ENCODE results near the gene KRT10. TPM values are rescaled to one million over a fixed set of nuclear protein-coding genes. Genes with fewer than 3 reads are reported as not detected.

KRT10 gene
- total and polyA plus RNA-seq, 2 experiments from 2014 or later, result 9.6 to 123 TPM

DNA sequence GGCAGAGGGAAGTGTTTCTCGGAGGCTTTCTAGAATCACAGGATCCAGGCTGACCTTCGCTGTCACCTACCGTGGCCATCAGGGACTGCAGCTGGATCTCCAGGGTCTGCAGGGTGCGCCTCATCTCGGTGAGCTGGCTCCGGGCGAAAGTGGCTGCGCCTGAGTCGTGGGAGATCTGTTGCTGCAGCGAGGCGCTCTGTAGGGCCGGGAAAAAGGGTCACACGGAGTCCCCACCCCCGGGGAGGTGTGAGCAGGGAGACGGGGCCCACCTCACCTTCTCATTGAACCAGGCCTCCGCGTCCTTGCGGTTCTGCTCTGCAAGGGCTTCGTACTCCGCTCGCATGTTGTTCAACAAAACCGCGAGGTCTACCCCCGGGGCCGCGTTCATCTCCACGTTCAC is 25.6 kb downstream of the KRT10 start:
- H4K20me1 ChIP-seq (replicated peaks; ENCODE audit: insufficient read depth), result no peaks in the 10 kb centered on the region
- no peak overlapping the region for H3K4me2 ChIP-seq
- Mint-ChIP-seq H3K9me3 (no peaks in the 10 kb centered on the region), H3K36me3 (ENCODE audit: low read depth) (no peaks in the 10 kb centered on the region), H3K4me3 (no peak overlapping the region), H3K4me1 (peaks cover 3% of the 10 kb centered on the region; the same call in 1 of the 3 replicates), H3K27me3 (ENCODE audit: insufficient read depth, low read depth, poor library complexity) (peaks cover 5% of the 10 kb centered on the region), H3K27ac (no peak overlapping the region)
- 0 out of 2 replicates have a peak, but pooled peaks cover 3% of the 10 kb centered on the region for H3K27me3 ChIP-seq (ENCODE audit: insufficient read depth)
- DNase-seq (ENCODE audit: low spot score), result peak; percentile 37
- H3K4me3 ChIP-seq, result no peak overlapping the region
- ATAC-seq, result peak; percentile 84
- H3K4me1 ChIP-seq (ENCODE audit: insufficient read depth), result no peaks in the 10 kb centered on the region
- no peaks in the 10 kb centered on the region for H3F3A ChIP-seq (replicated peaks; ENCODE audit: low read depth)
- H2AFZ ChIP-seq, result peak overlapping the region; percentile 28; the same call in 1 of the 2 replicates
- H3K27ac ChIP-seq (ENCODE audit: low read depth), result no peak overlapping the region
- no peaks in the 10 kb centered on the region for H3K79me2 ChIP-seq (replicated peaks; ENCODE audit: insufficient read depth)
- no peaks in the 10 kb centered on the region for H3K36me3 ChIP-seq (ENCODE audit: insufficient read depth)
- H3K9me2 ChIP-seq (ENCODE audit: insufficient read depth), result no peaks in the 10 kb centered on the region
- TF ChIP-seq STAT1 (IDR thresholded peaks at IDR 0.05; ENCODE audit: unreplicated experiment) (no peak), ZNF331 (CRISPR knock-in tag; IDR thresholded peaks at IDR 0.05; ENCODE audit: low read depth) (no peak), POLR2AphosphoS5 (IDR thresholded peaks at IDR 0.05; ENCODE audit: low read depth) (no peak), JUNB (IDR thresholded peaks at IDR 0.05; ENCODE audit: unreplicated experiment) (no peak)
- TF ChIP-seq, protein P1, sequence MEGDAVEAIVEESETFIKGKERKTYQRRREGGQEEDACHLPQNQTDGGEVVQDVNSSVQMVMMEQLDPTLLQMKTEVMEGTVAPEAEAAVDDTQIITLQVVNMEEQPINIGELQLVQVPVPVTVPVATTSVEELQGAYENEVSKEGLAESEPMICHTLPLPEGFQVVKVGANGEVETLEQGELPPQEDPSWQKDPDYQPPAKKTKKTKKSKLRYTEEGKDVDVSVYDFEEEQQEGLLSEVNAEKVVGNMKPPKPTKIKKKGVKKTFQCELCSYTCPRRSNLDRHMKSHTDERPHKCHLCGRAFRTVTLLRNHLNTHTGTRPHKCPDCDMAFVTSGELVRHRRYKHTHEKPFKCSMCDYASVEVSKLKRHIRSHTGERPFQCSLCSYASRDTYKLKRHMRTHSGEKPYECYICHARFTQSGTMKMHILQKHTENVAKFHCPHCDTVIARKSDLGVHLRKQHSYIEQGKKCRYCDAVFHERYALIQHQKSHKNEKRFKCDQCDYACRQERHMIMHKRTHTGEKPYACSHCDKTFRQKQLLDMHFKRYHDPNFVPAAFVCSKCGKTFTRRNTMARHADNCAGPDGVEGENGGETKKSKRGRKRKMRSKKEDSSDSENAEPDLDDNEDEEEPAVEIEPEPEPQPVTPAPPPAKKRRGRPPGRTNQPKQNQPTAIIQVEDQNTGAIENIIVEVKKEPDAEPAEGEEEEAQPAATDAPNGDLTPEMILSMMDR (conservative IDR thresholded peaks at IDR 0.05; ENCODE audit: low read depth in 2 of 2), result peak in 1 of 2 experiments; percentile 29; a peak in 2 of 4 replicates
- TF ChIP-seq, protein P2, sequence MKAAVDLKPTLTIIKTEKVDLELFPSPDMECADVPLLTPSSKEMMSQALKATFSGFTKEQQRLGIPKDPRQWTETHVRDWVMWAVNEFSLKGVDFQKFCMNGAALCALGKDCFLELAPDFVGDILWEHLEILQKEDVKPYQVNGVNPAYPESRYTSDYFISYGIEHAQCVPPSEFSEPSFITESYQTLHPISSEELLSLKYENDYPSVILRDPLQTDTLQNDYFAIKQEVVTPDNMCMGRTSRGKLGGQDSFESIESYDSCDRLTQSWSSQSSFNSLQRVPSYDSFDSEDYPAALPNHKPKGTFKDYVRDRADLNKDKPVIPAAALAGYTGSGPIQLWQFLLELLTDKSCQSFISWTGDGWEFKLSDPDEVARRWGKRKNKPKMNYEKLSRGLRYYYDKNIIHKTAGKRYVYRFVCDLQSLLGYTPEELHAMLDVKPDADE (IDR thresholded peaks at IDR 0.05), result no peak

DNA sequence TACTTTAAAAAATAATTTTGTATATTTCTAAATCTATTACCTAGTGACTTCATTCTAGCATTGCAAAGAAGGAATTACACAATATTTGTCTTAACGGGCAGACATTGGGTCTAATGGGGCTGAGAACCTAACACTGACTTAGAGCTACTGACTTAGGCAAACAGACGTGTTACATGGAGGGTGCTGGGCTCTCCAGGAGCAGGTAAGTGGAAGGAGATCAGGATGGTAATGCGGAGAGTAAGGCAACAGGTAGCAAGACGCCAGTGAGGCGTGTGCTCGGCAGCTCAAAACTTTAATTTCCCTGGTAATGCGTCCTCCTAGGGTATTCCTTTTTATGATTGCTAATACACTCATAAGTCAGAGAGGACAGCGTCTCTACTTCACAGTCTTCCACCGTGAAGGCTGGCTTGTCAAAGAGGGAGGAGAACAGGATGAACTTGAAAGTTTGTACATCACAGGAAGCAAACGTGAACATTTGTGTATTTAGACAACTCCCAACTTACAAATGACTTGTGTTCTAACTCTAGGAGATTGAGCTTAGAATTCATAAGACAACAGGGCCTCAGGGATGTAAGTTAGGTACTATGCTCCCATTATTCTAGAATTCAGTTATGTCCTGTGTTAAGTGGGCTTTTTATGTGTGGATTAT is 27.3 kb downstream of the KRT10 start:
- H3K27me3 ChIP-seq (ENCODE audit: insufficient read depth), result no peaks in the 10 kb centered on the region
- peaks cover 5% of the 10 kb centered on the region for H3K27me3 Mint-ChIP-seq (ENCODE audit: insufficient read depth, low read depth, poor library complexity)
- no peaks in the 10 kb centered on the region for H3K79me2 ChIP-seq (replicated peaks; ENCODE audit: insufficient read depth)
- no peaks in the 10 kb centered on the region for H3K36me3 Mint-ChIP-seq (ENCODE audit: low read depth)
- H3K4me2 ChIP-seq, result no peak overlapping the region
- no peak overlapping the region for H3K4me3 ChIP-seq
- H3K4me1 ChIP-seq (ENCODE audit: insufficient read depth), result no peaks in the 10 kb centered on the region
- no peak for DNase-seq (ENCODE audit: low spot score)
- no peak for ATAC-seq
- no peaks in the 10 kb centered on the region for H3K36me3 ChIP-seq (ENCODE audit: insufficient read depth)
- H3K27ac ChIP-seq (ENCODE audit: low read depth), result no peak overlapping the region
- H3K4me1 Mint-ChIP-seq, result peaks cover 3% of the 10 kb centered on the region; the same call in 1 of the 3 replicates
- no peak overlapping the region for H3K4me3 Mint-ChIP-seq
- H4K20me1 ChIP-seq (replicated peaks; ENCODE audit: insufficient read depth), result no peaks in the 10 kb centered on the region
- no peak overlapping the region for H2AFZ ChIP-seq
- H3F3A ChIP-seq (replicated peaks; ENCODE audit: low read depth), result no peaks in the 10 kb centered on the region
- H3K9me2 ChIP-seq (ENCODE audit: insufficient read depth), result no peaks in the 10 kb centered on the region
- no peak overlapping the region for H3K27ac Mint-ChIP-seq
- H3K9me3 Mint-ChIP-seq, result no peaks in the 10 kb centered on the region
- no peak for TF ChIP-seq NANOG (IDR thresholded peaks at IDR 0.05; ENCODE audit: borderline replicate concordance)
- TF ChIP-seq CREB1 (CRISPR knock-in tag; IDR thresholded peaks at IDR 0.05; ENCODE audit: low read depth), result no peak
- no peak for TF ChIP-seq EZH2phosphoT487 (IDR thresholded peaks at IDR 0.05; ENCODE audit: unreplicated experiment)
- TF ChIP-seq POLR2AphosphoS5 (IDR thresholded peaks at IDR 0.05; ENCODE audit: low read depth), result no peak
- no peak for TF ChIP-seq EZH2 (IDR thresholded peaks at IDR 0.05; ENCODE audit: low read depth, unreplicated experiment)
- no peak for TF ChIP-seq STAT1 (IDR thresholded peaks at IDR 0.05; ENCODE audit: unreplicated experiment)
- TF ChIP-seq, protein P3, sequence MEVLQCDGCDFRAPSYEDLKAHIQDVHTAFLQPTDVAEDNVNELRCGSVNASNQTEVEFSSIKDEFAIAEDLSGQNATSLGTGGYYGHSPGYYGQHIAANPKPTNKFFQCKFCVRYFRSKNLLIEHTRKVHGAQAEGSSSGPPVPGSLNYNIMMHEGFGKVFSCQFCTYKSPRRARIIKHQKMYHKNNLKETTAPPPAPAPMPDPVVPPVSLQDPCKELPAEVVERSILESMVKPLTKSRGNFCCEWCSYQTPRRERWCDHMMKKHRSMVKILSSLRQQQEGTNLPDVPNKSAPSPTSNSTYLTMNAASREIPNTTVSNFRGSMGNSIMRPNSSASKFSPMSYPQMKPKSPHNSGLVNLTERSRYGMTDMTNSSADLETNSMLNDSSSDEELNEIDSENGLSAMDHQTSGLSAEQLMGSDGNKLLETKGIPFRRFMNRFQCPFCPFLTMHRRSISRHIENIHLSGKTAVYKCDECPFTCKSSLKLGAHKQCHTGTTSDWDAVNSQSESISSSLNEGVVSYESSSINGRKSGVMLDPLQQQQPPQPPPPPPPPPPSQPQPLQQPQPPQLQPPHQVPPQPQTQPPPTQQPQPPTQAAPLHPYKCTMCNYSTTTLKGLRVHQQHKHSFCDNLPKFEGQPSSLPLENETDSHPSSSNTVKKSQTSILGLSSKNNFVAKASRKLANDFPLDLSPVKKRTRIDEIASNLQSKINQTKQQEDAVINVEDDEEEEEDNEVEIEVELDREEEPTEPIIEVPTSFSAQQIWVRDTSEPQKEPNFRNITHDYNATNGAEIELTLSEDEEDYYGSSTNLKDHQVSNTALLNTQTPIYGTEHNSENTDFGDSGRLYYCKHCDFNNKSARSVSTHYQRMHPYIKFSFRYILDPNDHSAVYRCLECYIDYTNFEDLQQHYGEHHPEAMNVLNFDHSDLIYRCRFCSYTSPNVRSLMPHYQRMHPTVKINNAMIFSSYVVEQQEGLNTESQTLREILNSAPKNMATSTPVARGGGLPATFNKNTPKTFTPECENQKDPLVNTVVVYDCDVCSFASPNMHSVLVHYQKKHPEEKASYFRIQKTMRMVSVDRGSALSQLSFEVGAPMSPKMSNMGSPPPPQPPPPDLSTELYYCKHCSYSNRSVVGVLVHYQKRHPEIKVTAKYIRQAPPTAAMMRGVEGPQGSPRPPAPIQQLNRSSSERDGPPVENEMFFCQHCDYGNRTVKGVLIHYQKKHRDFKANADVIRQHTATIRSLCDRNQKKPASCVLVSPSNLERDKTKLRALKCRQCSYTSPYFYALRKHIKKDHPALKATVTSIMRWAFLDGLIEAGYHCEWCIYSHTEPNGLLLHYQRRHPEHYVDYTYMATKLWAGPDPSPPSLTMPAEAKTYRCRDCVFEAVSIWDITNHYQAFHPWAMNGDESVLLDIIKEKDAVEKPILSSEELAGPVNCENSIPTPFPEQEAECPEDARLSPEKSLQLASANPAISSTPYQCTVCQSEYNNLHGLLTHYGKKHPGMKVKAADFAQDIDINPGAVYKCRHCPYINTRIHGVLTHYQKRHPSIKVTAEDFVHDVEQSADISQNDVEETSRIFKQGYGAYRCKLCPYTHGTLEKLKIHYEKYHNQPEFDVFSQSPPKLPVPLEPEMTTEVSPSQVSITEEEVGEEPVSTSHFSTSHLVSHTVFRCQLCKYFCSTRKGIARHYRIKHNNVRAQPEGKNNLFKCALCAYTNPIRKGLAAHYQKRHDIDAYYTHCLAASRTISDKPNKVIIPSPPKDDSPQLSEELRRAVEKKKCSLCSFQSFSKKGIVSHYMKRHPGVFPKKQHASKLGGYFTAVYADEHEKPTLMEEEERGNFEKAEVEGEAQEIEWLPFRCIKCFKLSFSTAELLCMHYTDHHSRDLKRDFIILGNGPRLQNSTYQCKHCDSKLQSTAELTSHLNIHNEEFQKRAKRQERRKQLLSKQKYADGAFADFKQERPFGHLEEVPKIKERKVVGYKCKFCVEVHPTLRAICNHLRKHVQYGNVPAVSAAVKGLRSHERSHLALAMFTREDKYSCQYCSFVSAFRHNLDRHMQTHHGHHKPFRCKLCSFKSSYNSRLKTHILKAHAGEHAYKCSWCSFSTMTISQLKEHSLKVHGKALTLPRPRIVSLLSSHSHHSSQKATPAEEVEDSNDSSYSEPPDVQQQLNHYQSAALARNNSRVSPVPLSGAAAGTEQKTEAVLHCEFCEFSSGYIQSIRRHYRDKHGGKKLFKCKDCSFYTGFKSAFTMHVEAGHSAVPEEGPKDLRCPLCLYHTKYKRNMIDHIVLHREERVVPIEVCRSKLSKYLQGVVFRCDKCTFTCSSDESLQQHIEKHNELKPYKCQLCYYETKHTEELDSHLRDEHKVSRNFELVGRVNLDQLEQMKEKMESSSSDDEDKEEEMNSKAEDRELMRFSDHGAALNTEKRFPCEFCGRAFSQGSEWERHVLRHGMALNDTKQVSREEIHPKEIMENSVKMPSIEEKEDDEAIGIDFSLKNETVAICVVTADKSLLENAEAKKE (CRISPR knock-in tag; IDR thresholded peaks at IDR 0.05), result no peak
- TF ChIP-seq, protein P2 (IDR thresholded peaks at IDR 0.05), result no peak
